GM23338 (cell line): ENCODE measurements around the gene GPT2. TPM values are rescaled to one million over a fixed set of nuclear protein-coding genes. Genes with fewer than 3 reads are reported as not detected.

Experiments
- ATAC-seq: fragments of 200-7000 bp; cut with Tn5 transposase; 3 replicates; pipeline ENCODE4 v1.9.1; 2020
- DNase-seq: peaks from one replicate; pipeline ENCODE4 v3.0.0-alpha.2; 2015; ENCODE audit warnings: low spot score
- H2AFZ ChIP-seq: fragments of 200-600 bp; sonication (generic); 2 replicates; pipeline ENCODE4 v1.8.0; 2016; ENCODE audit warnings: antibody characterized with exemption, mild to moderate bottlenecking, moderate library complexity
- H3F3A ChIP-seq: fragments of 200-600 bp; sonication (generic); replicated peaks from 2 replicates; pipeline ENCODE4 v1.8.0; 2017; ENCODE audit warnings: antibody characterized with exemption, mixed run types, low read depth
- H3K27ac ChIP-seq: fragments of 200-600 bp; sonication (generic); 2 replicates; pipeline ENCODE4 v1.6.1; 2016; ENCODE audit warnings: low read depth
- H3K27me3 ChIP-seq: fragments of 200-600 bp; sonication (generic); 2 replicates; pipeline ENCODE4 v1.8.0; 2016; ENCODE audit warnings: mild to moderate bottlenecking, mixed run types, moderate library complexity; ENCODE audit not compliant: insufficient read depth
- H3K36me3 ChIP-seq: fragments of 200-600 bp; sonication (generic); 2 replicates; pipeline ENCODE4 v1.8.0; 2016; ENCODE audit warnings: mild to moderate bottlenecking; ENCODE audit not compliant: insufficient read depth
- H3K4me1 ChIP-seq: fragments of 200-600 bp; sonication (generic); 2 replicates; pipeline ENCODE4 v1.8.0; 2016; ENCODE audit warnings: mild to moderate bottlenecking, moderate library complexity; ENCODE audit not compliant: insufficient read depth
- H3K4me2 ChIP-seq: fragments of 200-600 bp; sonication (generic); 2 replicates; pipeline ENCODE4 v1.7.1; 2017; ENCODE audit warnings: mixed run types
- H3K4me3 ChIP-seq: fragments of 200-600 bp; sonication (generic); 2 replicates; pipeline ENCODE4 v1.6.1; 2016; ENCODE audit warnings: mixed run types
- H3K79me2 ChIP-seq: fragments of 200-600 bp; sonication (generic); replicated peaks from 2 replicates; pipeline ENCODE4 v1.8.0; 2017; ENCODE audit warnings: mild to moderate bottlenecking; ENCODE audit not compliant: insufficient read depth
- H3K9me2 ChIP-seq: fragments of 200-600 bp; sonication (generic); 2 replicates; pipeline ENCODE4 v1.8.0; 2017; ENCODE audit not compliant: insufficient read depth
- H4K20me1 ChIP-seq: fragments of 200-600 bp; sonication (generic); replicated peaks from 2 replicates; pipeline ENCODE4 v1.8.0; 2017; ENCODE audit warnings: mild to moderate bottlenecking; ENCODE audit not compliant: insufficient read depth
- H3K27ac Mint-ChIP-seq: 2 replicates; pipeline ENCODE4 v1.8.0; 2020; ENCODE audit warnings: inconsistent platforms, mild to moderate bottlenecking, moderate library complexity, mixed read lengths
- H3K27me3 Mint-ChIP-seq: 3 replicates; pipeline ENCODE4 v1.8.0; 2022; ENCODE audit warnings: low read depth, mild to moderate bottlenecking, moderate library complexity, mixed read lengths, inconsistent platforms; ENCODE audit not compliant: insufficient read depth, poor library complexity
- H3K36me3 Mint-ChIP-seq: 3 replicates; pipeline ENCODE4 v1.8.0; 2021; ENCODE audit warnings: low read depth, mild to moderate bottlenecking, inconsistent platforms, moderate library complexity, mixed read lengths
- H3K4me1 Mint-ChIP-seq: 3 replicates; pipeline ENCODE4 v1.8.0; 2020; ENCODE audit warnings: mild to moderate bottlenecking, inconsistent platforms, mixed read lengths
- H3K4me3 Mint-ChIP-seq: 3 replicates; pipeline ENCODE4 v1.8.0; 2021; ENCODE audit warnings: moderate library complexity, mild to moderate bottlenecking, inconsistent platforms, mixed read lengths
- H3K9me3 Mint-ChIP-seq: 3 replicates; pipeline ENCODE4 v1.8.0; 2020; ENCODE audit warnings: moderate library complexity, mild to moderate bottlenecking, inconsistent platforms, mixed read lengths
- CREB1 ChIP-seq: fragments of 250-450 bp; sonication (Bioruptor Pico); IDR thresholded peaks from 2 replicates; pipeline ENCODE4 v1.5.0; 2020; ENCODE audit warnings: low read depth, mild to moderate bottlenecking, moderate library complexity
- ETS1 ChIP-seq: IDR thresholded peaks from 2 replicates; pipeline ENCODE4 v1.6.1; 2016; ENCODE audit warnings: antibody characterized with exemption
- EZH2 ChIP-seq: fragments of 200-600 bp; sonication (generic); IDR thresholded peaks from one replicate; pipeline ENCODE4 v1.8.0; 2017; ENCODE audit warnings: antibody characterized with exemption, mild to moderate bottlenecking, low read depth; ENCODE audit not compliant: unreplicated experiment
- JUNB ChIP-seq: IDR thresholded peaks from one replicate; pipeline ENCODE4 v1.6.1; 2016; ENCODE audit warnings: antibody characterized with exemption; ENCODE audit not compliant: unreplicated experiment
- STAT1 ChIP-seq: IDR thresholded peaks from one replicate; pipeline ENCODE4 v1.6.1; 2016; ENCODE audit warnings: antibody characterized with exemption; ENCODE audit not compliant: unreplicated experiment
- ZNF114 ChIP-seq: fragments of 250-450 bp; sonication (Bioruptor Pico); IDR thresholded peaks from 2 replicates; pipeline ENCODE4 v1.5.0; 2020; ENCODE audit warnings: mild to moderate bottlenecking, moderate library complexity
- polyA plus RNA-seq: library from polyadenylated mRNA; unstranded; fragments of >200 nt; fragmentation: Nextera tagmentation; extraction: Ambion mirVana; gene quantifications from 2 replicates; pipeline ENCODE4 v1.2.1, GENCODE V29; 2016
- total RNA-seq: library from RNA; depleted of rRNA; stranded (reverse); fragments of >200 nt; shearing (Covaris generic); gene quantifications from 2 replicates; pipeline ENCODE4 v1.2.3, GENCODE V29; 2014
- TF ChIP-seq, protein P1 (sequence below): fragments of 250-450 bp; sonication (Bioruptor Pico); IDR thresholded peaks from 2 replicates; pipeline ENCODE4 v1.5.0; 2020; ENCODE audit warnings: mild to moderate bottlenecking, moderate library complexity
- TF ChIP-seq, protein P2 (sequence below): IDR thresholded peaks from one replicate; pipeline ENCODE4 v1.6.1; 2018; ENCODE audit warnings: antibody characterized with exemption; ENCODE audit not compliant: unreplicated experiment
- TF ChIP-seq, protein P3 (sequence below), 2 experiments: fragments of 200-600 bp in 1 of 2; sonication (generic) in 1 of 2; conservative IDR thresholded peaks; 2 replicates each; pipeline versions ENCODE4 v1.5.1 to v1.6.1; 2016 to 2017; ENCODE audit warnings: antibody characterized with exemption in 2 of 2, low read depth in 2 of 2, mild to moderate bottlenecking in 2 of 2, moderate library complexity in 1 of 2

Gene GPT2
- total and polyA plus RNA-seq, 2 experiments from 2014 or later = 48.5 to 81.0 TPM

- TF ChIP-seq, protein P1, sequence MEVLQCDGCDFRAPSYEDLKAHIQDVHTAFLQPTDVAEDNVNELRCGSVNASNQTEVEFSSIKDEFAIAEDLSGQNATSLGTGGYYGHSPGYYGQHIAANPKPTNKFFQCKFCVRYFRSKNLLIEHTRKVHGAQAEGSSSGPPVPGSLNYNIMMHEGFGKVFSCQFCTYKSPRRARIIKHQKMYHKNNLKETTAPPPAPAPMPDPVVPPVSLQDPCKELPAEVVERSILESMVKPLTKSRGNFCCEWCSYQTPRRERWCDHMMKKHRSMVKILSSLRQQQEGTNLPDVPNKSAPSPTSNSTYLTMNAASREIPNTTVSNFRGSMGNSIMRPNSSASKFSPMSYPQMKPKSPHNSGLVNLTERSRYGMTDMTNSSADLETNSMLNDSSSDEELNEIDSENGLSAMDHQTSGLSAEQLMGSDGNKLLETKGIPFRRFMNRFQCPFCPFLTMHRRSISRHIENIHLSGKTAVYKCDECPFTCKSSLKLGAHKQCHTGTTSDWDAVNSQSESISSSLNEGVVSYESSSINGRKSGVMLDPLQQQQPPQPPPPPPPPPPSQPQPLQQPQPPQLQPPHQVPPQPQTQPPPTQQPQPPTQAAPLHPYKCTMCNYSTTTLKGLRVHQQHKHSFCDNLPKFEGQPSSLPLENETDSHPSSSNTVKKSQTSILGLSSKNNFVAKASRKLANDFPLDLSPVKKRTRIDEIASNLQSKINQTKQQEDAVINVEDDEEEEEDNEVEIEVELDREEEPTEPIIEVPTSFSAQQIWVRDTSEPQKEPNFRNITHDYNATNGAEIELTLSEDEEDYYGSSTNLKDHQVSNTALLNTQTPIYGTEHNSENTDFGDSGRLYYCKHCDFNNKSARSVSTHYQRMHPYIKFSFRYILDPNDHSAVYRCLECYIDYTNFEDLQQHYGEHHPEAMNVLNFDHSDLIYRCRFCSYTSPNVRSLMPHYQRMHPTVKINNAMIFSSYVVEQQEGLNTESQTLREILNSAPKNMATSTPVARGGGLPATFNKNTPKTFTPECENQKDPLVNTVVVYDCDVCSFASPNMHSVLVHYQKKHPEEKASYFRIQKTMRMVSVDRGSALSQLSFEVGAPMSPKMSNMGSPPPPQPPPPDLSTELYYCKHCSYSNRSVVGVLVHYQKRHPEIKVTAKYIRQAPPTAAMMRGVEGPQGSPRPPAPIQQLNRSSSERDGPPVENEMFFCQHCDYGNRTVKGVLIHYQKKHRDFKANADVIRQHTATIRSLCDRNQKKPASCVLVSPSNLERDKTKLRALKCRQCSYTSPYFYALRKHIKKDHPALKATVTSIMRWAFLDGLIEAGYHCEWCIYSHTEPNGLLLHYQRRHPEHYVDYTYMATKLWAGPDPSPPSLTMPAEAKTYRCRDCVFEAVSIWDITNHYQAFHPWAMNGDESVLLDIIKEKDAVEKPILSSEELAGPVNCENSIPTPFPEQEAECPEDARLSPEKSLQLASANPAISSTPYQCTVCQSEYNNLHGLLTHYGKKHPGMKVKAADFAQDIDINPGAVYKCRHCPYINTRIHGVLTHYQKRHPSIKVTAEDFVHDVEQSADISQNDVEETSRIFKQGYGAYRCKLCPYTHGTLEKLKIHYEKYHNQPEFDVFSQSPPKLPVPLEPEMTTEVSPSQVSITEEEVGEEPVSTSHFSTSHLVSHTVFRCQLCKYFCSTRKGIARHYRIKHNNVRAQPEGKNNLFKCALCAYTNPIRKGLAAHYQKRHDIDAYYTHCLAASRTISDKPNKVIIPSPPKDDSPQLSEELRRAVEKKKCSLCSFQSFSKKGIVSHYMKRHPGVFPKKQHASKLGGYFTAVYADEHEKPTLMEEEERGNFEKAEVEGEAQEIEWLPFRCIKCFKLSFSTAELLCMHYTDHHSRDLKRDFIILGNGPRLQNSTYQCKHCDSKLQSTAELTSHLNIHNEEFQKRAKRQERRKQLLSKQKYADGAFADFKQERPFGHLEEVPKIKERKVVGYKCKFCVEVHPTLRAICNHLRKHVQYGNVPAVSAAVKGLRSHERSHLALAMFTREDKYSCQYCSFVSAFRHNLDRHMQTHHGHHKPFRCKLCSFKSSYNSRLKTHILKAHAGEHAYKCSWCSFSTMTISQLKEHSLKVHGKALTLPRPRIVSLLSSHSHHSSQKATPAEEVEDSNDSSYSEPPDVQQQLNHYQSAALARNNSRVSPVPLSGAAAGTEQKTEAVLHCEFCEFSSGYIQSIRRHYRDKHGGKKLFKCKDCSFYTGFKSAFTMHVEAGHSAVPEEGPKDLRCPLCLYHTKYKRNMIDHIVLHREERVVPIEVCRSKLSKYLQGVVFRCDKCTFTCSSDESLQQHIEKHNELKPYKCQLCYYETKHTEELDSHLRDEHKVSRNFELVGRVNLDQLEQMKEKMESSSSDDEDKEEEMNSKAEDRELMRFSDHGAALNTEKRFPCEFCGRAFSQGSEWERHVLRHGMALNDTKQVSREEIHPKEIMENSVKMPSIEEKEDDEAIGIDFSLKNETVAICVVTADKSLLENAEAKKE (CRISPR knock-in tag) = no peak
- no peak for TF ChIP-seq STAT1
- TF ChIP-seq ZNF114 (CRISPR knock-in tag) = no peak
- TF ChIP-seq EZH2 = no peak
- no peak for TF ChIP-seq ETS1
These were observed 39.5 kb downstream of the GPT2 start (continued) for GRCh38 chr16:46923513-46924295.

DNA sequence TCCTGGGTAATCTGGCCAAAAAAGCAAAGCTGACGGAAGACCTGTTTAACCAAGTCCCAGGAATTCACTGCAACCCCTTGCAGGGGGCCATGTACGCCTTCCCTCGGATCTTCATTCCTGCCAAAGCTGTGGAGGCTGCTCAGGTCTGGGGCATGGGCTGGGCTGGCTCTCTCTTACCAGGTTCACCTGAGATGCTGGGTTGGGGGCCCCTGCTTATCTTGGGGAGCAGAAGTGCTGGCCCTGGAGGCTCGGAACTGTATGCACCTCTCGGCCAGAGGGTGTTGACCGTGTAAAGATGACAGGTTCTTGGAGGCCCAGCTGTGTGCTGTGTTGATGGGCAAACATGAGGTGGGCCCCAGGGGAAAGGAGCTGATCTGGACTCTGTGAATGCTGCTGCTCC, 40.2 kb downstream of the GPT2 start:
- peaks cover 63% of the 10 kb centered on the region for H3K36me3 ChIP-seq
- H3K79me2 ChIP-seq = no peaks in the 10 kb centered on the region
- TF ChIP-seq ETS1 (no peak), JUNB (no peak), EZH2 (no peak), CREB1 (no peak), STAT1 (no peak)
- TF ChIP-seq, protein P2, sequence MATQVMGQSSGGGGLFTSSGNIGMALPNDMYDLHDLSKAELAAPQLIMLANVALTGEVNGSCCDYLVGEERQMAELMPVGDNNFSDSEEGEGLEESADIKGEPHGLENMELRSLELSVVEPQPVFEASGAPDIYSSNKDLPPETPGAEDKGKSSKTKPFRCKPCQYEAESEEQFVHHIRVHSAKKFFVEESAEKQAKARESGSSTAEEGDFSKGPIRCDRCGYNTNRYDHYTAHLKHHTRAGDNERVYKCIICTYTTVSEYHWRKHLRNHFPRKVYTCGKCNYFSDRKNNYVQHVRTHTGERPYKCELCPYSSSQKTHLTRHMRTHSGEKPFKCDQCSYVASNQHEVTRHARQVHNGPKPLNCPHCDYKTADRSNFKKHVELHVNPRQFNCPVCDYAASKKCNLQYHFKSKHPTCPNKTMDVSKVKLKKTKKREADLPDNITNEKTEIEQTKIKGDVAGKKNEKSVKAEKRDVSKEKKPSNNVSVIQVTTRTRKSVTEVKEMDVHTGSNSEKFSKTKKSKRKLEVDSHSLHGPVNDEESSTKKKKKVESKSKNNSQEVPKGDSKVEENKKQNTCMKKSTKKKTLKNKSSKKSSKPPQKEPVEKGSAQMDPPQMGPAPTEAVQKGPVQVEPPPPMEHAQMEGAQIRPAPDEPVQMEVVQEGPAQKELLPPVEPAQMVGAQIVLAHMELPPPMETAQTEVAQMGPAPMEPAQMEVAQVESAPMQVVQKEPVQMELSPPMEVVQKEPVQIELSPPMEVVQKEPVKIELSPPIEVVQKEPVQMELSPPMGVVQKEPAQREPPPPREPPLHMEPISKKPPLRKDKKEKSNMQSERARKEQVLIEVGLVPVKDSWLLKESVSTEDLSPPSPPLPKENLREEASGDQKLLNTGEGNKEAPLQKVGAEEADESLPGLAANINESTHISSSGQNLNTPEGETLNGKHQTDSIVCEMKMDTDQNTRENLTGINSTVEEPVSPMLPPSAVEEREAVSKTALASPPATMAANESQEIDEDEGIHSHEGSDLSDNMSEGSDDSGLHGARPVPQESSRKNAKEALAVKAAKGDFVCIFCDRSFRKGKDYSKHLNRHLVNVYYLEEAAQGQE = no peak
- TF ChIP-seq, protein P3, sequence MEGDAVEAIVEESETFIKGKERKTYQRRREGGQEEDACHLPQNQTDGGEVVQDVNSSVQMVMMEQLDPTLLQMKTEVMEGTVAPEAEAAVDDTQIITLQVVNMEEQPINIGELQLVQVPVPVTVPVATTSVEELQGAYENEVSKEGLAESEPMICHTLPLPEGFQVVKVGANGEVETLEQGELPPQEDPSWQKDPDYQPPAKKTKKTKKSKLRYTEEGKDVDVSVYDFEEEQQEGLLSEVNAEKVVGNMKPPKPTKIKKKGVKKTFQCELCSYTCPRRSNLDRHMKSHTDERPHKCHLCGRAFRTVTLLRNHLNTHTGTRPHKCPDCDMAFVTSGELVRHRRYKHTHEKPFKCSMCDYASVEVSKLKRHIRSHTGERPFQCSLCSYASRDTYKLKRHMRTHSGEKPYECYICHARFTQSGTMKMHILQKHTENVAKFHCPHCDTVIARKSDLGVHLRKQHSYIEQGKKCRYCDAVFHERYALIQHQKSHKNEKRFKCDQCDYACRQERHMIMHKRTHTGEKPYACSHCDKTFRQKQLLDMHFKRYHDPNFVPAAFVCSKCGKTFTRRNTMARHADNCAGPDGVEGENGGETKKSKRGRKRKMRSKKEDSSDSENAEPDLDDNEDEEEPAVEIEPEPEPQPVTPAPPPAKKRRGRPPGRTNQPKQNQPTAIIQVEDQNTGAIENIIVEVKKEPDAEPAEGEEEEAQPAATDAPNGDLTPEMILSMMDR (conservative IDR thresholded peaks at IDR 0.05; ENCODE audit: low read depth in 2 of 2) = no peak

More for the DNA sequence above, 40.2 kb downstream of the GPT2 start:
- Histone ChIP-seq H3F3A (peaks cover 10% of the 10 kb centered on the region; the same call in 1 of the 2 replicates), H3K4me3 (no peak overlapping the region), H3K27me3 (no peaks in the 10 kb centered on the region), H3K9me2 (no peaks in the 10 kb centered on the region), H4K20me1 (peaks cover 7% of the 10 kb centered on the region; the same call in 1 of the 2 replicates), H3K4me2 (no peak overlapping the region), H2AFZ (no peak overlapping the region), H3K4me1 (no peaks in the 10 kb centered on the region), H3K27ac (no peak overlapping the region)
- Mint-ChIP-seq H3K9me3 (no peaks in the 10 kb centered on the region), H3K36me3 (peaks cover 100% of the 10 kb centered on the region), H3K27me3 (peaks cover 22% of the 10 kb centered on the region), H3K4me3 (no peak overlapping the region), H3K4me1 (peaks cover 6% of the 10 kb centered on the region; the same call in 2 of the 3 replicates), H3K27ac (no peak overlapping the region)
- DNase-seq (no peak), ATAC-seq (no peak)
